GM21737 (cell line): ENCODE results near the gene GRIN1.

Experiments
- ATAC-seq: cut with Tn5 transposase; IDR thresholded peaks from one replicate; pipeline ENCODE4 v1.9.1; 2021; ENCODE audit warnings: mild to moderate bottlenecking, moderate library complexity; ENCODE audit not compliant: unreplicated experiment

Gene GRIN1

DNA sequence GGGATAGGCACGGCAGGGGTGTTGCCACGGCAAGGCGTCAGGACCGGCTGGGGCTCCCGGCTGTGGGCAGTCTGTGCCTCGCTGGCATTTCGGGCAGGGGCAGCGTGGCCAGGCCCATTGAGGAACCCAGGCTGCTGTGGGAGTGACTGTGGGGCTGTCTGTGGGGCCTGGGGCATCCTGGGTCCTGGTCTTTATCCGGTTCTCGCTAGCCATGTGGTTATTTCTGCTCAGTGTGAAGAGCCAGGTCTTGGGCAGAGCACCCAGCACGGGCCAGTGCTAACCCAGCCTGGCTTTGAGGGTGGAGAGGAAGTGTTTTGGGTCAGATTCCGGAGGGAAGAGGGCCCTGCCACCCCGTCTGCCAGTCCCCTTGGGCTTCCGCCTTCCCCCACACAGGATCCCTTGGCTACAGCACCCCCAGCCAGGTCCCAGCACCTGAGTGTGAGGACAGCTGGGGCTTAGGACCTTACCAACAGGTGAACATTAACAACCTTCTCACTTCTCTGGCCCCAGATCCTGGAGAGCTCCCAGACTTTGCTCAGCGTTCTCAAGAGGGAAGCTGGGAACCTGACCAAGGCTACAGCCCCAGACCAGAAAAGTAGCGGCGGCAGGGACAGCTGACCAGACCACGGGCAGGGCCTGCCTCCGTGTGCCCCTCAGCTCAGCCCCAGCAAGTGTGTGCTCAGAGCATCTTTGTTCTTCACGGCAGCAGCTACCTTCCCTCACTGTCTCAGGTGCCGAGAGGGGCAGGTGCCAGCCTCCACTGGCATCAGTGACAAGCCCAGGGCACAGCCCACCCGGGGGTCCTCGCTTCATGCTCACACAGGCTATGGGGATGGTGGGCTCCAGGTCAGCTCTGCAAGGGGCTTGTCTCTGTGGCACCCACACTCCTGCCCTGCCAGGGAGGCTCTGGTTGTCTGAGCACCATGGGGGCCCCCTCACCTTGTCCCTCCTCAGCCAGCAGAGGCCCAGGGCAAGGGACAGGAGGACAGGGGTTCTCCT is 50.6 kb downstream of the GRIN1 start:
- ATAC-seq, result no peak

DNA sequence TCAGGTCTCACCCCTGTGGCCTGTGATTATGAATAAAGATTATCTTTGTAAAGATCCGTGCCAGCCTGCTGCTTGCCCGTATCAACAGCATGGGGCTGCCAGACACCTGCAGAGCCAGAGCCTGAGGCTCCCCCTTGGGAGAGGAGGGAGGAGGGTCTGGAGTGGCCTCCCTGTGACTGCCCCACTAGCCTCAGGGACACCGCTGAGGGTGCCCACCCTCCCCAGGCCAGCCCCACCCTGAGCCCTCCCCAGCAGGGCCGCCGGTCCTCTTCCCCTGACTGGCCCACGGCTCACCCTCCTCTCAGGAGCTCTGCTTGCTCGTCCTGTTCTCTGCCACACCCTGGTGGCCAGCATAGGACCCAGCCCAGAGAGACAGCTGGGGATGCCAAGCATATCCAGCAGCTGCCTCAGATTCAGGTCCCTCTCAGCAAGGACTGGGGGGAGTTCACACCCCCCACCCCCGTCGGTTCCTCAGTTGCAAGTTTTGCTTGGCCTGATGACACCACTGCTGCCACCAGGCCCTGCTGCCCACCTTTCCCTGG is 51.4 kb downstream of the GRIN1 start:
- ATAC-seq, result no peak

DNA sequence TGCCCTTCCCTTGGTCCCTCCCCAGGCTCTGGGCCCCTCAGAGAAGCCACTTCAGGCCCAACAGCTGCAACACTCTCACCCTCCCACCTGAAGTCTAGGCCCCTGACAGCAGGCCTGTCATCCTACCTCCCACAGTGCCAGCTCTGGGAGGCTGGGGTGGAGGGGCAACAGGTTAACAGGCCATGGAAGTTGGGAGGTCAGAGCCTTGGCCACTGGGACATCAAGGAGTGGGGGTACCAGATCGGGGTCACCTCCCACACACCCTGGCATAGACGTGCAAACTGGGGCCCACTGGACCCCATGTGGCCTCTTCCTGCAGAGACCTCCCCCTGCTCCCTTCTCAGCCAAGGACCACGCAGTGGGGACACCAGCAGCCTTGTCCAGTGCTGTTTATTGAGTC is 52.3 kb downstream of the GRIN1 start:
- no peak for ATAC-seq

DNA sequence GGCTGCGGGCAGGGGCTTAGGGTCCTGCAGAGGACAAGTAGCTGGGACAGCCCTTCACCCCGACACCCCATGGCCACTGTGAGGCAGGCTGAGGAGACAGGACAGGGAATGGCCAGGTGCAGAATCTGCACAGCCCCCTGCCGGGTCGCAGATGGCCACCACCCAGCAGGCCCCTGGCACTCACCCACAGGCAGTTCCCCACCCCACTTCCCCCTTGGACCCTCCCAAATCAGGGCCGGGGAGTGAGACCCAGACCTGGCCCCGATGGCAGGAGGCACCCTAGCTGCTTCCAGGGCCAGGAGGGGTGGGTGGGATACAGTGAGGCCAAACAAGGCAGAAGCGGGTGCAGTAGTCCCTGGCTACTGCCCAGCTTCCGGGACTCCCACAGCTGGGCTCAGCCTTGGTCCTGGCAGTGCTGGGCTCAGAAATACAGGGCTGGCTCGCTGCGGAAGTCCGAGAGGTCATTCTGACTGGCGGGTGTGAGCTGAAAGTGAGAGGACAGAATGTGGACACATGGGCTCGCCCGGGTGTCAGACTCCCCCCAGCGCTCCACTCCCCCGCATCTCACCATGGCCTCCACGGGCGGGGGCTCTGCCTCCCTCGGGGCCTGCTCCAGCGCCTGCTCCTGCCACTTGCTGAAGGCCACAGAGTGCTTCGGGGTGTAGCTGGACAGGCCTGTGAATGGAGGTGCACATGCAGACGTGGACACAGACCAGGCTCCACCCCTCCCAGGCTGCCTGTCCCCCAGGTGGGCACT is 52.9 kb downstream of the GRIN1 start:
- no peak for ATAC-seq

DNA sequence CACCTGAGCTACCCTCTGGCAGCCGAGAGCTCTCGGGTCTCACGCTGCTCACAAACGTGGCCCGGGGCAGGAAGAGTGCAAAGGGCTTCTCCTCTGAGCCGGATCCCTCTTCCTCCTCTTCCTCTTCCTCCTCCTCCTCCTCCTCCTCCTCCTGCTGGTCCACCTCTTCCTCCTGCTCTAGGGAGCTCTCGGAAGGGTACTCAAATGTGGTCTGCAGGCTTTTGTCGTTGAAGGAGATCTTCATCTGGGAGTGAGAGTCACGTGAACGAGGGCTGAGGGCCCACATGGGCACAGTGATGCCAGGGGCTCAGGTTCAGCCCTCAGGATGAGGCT is 53.5 kb downstream of the GRIN1 start:
- no peak for ATAC-seq

DNA sequence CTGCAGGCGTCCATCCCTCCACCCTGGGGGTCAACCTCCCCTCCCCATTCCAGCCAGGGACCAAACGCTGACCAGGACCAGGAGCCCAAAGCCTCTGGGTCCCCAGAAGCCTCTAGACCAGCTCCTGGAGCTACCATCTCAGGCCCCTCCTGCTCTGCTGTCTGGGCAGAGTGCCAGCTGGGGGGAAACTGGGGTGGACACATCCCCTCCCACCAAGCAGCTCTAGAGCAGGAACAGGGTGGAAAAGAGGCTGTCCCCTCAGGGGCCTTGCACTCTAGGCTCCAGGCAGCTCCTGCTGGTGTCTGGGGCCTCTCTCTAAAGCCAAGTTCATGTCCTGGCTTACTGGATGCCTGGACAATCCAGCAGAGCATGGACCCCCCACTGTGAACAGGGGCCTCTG is 53.9 kb downstream of the GRIN1 start:
- no peak for ATAC-seq

DNA sequence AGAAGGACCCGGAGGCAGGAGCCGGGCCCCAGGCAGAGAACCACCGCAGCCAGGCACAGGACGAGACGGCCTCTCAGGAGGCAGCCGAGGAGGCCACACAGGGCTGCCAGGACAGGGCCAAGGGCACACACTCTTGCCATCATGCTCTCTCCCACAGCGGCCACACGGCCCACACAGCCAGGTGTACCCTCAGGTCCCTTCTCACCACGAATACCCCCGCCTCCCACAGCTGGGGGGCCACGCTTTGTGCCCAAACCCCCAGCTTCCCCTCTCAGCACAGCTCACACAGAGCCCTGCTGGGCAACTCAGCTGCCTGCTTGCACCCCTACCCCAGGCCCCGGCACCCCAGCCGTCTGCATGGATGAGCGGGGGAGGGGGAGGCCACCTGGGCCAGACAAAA is 54.8 kb downstream of the GRIN1 start:
- no peak for ATAC-seq

DNA sequence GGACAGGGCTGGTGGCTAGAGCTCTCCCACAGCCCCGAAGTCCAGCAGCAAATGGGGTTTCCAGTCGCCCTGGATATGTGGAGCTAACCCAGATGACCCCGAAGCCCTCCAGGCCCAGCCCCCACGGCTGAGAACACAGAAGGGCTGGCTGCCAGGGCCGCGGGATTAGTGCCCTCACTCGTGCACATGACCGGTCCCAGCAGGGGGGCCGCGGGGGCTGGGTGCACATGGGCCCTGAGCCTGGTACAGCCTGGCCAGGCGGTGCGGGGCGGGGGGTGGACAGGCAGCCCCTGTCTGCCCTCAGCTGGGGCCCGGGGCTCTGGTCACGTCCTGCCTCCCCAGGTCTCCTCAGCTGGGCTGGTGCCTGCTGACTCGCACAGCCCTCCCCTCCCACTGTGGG is 55.4 kb downstream of the GRIN1 start:
- ATAC-seq, result no peak

DNA sequence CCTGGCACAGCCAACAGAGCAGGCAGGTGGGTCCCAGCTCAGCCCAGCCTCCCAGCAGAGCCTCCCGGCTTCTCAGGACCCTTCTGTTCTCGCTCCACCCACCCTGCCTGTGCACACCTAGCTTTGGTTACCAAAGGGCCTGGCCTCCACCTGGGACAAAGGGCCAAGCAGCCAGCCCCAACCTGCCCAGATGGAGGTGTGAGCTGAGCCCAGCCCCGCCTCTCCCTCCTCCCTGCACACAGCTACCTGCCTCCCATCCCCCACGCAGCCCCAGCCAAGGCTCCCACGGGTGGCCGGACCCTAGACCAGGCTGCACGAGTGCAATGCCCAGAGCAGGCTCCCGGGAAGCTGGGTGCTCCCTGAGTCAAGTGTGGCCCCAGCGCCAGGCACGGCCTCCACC is 56.0 kb downstream of the GRIN1 start:
- no peak for ATAC-seq

DNA sequence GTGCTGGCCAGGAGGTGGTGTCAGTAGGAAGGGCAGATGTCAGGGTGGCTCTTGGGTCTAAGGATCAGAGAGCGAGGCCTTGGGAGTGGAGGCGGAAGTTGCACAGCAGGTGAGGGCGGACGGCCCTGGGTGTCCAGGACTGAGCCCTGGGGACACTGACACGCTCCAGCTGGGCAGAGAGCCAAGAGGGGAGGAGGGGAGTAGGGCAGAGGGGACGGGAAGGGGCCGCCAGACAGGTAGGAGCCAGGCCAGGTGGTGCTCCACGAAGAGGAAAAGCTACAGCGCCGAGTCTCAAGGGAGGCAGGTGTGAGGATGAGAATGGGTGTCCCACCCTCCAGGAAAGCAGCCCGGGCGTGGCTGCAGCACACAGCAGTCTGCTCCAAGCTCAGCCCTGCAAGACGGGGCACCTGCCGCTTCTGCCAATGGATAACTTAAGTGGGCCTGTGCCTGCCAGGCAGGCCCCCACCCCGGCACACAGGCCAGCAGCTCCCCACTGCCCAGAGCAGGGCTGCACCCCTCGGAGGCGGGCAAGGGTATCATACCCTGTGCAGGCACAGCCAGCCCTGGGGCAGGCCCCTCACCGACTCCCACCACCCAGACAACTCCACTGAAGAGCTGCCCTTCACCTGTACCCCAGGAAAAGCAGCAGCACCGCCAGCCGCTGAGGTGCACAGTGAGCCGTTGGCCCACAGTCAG is 56.7 kb downstream of the GRIN1 start:
- no peak for ATAC-seq

DNA sequence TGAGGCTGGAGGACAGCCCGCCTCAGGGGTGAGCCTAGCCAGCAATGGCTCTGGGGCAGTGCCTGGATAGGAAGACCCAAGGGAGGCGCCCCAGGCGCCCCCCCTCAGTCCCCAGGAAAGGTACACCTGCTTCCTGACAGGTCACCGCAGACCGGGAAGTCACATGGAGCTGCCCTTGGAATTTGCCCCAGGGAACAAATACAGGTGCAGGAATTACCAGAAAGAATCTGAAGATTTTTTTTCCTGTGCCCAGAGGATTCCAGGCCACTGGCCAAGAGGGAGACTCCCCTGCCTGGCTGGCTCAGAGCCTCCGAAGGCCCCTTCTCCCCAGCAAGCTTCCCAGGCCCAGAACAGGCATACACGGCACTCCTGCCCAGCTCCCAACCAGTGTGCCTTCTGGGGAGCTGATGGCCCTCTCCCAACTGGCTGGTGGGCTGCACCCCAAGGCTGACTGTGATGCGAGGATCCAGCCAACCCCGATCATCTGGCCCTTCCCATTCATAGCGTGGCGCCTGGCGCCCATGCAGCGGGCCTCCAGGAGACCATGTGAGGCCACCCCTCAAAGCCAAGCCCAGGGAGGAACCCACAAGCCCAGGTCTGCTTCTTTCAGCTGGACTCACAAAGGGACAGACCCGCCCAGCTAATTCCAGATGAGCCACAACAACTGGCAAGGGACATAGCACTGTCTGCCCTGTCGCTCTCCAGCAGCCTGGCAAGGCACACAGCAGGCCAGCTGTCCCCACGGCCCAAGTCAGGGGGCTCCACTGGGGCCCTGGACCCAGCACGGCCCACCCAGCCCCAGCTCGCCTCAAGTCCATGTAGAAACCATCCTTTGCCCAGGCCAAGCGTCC is 59.3 kb downstream of the GRIN1 start:
- ATAC-seq, result no peak

DNA sequence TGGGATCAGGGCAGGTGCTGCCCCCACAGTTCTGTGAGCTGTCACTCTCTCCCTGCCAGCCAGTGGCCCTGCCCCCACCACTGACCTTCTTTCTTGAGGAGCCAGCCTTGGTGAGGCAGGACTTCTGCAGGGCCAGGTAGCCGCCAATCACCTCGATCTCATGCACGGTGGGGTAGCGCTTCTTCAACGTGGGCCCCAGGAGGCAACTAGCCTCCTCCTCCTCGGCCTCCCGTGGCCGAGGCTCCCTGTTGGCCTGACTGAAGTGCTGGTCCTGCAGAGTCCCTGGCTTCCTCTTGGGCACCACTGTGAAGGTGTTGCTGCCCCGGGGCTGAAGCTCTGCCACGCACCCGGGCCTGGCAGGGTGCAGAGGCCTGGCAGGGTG is 59.9 kb downstream of the GRIN1 start:
- no peak for ATAC-seq

DNA sequence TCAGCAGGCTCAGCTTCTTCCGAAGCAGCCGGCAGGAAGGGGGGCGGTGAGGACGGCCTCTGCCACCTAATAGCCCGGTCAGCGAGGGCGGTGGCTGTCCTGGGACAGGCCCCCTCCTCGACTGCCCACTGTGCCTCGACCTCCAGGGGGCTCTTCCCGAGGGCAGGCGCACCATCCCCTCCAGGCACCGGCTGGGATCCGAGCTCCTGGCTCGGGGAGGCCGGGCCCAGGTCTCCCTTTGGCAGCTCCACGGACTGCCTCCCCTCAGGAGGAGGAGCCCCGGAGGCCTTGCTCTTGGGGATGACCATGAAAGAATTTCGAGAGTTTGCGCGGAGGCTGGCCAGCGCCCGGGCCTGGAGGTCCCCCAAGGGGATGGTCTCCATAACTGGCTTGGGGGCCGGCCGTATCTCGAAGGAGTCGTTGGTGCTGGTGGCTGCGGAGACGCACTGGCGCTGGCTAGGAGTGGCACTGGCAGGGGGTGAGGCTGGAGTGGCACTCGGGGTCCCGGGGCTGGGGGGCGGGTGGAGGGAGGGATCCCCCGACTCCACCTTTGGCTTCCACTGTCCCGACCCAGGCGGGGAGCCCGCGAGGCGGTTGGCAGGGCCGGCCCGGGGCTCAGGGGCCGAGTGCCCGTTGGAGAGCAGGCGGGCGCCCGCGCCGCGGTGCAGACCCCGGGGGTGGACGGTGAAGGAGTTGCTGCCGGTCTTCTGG is 60.6 kb downstream of the GRIN1 start:
- ATAC-seq, result no peak

DNA sequence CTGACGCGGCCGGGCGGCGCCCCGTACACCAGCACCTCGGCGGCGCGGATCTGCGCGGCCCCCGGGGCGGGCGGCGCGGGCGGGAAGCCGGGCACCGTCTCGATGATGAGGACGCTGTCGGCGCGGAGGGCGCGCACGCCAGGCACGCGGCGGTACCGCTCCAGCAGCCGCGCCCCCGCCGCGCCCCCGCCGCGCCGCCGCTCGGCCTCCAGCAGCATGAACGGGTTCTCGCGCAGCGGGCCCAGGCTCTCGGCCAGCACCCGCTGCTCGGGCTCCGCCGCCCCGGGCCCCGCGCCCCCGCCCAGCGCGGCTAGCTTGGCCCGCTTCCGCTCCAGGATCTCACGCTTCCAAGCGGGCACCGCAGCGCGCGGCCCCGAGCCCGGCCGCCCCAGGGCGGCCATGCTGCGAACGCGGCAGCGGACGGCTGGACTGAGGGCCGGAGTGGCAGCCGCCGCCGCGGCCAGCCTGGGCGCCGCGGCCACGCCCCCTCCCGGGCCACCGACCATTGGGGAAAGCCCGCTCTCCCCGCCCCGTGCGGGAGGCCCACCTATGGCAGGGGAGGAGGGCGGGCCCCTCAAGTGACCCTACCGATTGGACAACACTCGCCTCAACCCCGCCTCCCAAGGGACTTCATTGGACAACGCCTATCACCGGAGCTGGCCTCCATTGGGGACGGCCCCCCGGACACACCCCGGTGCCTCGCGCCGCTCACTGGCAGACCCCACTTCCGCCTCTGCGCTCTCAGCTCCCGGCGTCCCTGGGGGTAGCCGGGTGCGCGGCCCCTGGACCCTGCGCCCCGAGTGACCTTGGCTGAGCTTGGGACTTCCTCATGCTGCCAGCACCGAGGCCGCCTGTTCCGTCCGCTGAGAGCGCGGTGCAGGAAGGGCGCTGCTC is 61.6 kb downstream of the GRIN1 start, which contains the start of gene TPRN:
TPRN (minus strand) TSS at position 431 of the 894 bp plus-strand sequence; CDS start at position 401, 30 bp downstream.
- peak; percentile 82 for ATAC-seq

DNA sequence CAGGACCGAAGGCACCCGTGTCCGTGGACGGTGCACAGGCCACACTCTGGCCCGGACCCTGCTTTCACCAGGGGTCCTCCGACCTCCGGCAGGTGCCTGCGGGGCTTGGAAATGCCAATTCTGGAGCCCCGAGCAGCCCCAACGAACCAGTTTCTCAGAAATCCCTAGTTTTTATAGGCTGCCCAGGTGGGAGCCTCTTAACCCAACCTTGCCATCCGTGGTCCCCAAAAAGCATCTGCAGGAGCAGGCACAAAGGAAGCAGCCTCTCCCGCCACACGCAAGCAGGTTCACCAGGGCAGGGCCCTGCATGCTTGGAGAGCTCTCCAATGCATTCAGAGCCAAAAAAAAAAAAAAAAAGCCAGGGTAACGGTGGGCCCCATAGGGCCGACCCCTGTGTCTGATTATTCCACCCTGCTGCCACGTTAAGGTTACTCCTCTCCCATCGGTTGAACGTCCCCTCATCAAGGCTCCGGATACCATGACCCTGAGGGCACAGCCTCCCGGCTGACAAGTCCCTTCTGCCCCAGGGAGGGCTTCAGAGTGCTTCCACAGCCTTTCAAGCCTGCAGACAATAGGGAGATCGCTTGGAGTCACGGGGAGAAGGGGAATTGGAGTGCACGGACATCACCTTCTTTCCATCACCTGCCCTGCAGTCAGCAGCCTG is 62.4 kb downstream of the GRIN1 start:
- ATAC-seq, result no peak

DNA sequence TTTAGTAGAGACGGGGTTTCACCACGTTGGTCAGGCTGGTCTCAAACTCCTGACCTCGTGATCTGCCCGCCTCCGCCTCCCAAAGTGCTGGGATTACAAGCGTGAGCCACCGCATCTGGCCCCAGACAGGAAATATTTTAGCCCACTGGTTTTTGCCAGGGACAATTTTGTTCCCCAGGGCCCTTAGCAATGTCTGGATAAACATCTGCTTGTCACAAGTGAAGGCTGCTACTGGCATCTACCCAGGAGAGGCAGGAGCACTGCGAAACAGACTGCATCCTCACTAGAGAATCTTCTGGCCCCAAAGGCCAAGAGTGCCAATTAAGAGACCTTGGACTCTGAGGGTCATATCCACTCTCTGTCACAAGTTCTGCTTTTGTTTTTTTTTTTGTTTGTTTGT is 64.0 kb downstream of the GRIN1 start:
- ATAC-seq, result no peak

DNA sequence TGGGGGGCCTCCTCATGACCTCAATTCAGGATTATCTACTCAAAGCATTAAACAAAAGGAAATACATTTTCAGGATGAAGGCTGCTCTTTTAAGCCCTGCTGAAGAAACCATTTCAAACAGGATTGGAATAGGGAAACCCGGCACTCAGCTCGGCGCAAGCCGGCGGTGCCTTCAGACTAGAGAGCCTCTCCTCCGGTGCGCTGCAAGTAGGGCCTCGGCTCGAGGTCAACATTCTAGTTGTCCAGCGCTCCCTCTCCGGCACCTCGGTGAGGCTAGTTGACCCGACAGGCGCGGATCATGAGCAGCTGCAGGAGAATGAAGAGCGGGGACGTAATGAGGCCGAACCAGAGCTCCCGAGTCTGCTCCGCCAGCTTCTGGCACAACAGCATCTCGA is 65.8 kb downstream of the GRIN1 start:
- ATAC-seq, result no peak
